Lower leg skin (tissue), 3 donors: ENCODE results near the gene IGFL1.
"Not testable (repeated sequence)": the region's sequence is repeated elsewhere in the genome, so short reads cannot be mapped to it uniquely, and the experiment has no call there.

Experiments
- CTCF ChIP-seq, 3 donors: fragments of 450-650 bp; IDR thresholded peaks; one replicate each; pipeline ENCODE4 v1.5.1; 2016; ENCODE audit warnings: antibody characterized with exemption in 3 of 3, mild to moderate bottlenecking in 3 of 3, moderate library complexity in 2 of 3
- POLR2A ChIP-seq, 2 donors: fragments of 450-650 bp; IDR thresholded peaks; one replicate each; pipeline ENCODE4 v1.6.1; 2016 to 2017; ENCODE audit warnings: antibody characterized with exemption in 2 of 2, mild to moderate bottlenecking in 1 of 2, moderate library complexity in 1 of 2

- TF ChIP-seq CTCF, POLR2A (IDR thresholded peaks at IDR 0.05): not testable (repeated sequence)
These were observed 36.9 kb upstream of the IGFL1 start for GRCh38 chr19:46192626-46192991.
